Stimulated activated CD4-positive, alpha-beta T cell treated with anti-CD3 and anti-CD28 coated beads, Interleukin-4, amount 100 ng/mL, for 24 hours (primary cell): Measurements from ENCODE around the gene HLA-DQA1.
"Not testable (repeated sequence)": the region's sequence is repeated elsewhere in the genome, so short reads cannot be mapped to it uniquely, and the experiment has no call there.

Experiments
- DNase-seq: peaks from one replicate; pipeline ENCODE4 v3.0.0-alpha.2; 2020

Gene HLA-DQA1

DNA sequence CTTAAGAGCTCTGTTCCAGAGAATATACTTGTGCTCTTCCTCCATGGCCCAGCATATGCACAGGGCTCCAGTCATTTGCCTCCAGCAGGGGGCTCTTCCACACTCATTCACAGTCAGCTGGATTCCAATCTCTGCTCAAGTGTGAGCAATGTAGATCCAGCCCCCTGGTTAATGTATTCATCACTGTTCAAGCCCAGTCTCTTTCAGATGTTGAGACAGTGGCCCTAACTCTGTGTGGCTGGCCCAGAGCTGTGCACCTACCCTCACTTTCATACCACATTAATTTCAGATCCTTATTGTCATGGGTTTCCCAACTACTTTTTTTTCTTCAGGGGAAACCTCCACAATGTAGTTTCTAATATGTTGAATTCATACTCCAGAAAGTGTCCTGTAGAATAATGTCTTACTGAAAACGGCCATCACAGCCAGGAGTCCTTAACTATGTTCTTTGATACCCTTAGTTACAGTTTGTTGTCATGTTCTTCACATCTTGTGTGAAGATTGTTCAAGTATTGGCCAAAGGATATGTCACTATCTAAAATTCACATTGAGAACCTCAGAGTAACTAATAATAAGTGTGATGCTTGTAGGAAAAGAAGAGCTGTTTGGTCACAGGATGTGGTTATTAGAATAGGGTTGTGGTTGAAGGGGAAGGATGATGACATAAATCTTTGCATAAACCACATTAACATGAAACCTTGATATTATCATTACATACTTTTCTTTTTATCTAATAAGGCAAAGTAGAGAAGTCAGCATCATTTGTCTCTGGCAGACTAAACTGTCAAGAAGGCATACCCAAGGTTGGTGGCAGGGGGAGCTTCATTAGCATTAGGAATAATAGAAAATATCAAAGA, 14.4 kb upstream of the HLA-DQA1 start:
- peak; percentile 32 for DNase-seq

DNA sequence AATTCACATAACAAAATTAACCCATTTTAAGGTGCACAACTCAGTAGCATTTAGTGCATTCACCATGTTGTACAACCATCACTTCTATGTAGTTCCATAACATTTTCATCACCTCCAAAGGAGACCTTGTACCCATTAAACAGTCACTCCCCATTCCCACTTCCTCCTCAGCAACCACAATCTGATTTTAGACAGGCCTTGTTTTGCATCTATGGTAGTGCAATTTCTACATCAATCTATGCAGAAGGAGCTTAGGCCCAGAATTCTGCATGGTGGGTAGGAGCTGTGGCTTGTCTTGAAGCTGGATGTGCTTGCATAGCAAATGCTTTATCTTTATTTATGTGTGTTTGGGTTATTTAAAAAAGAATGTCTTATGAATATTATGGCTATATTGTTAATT, 13.5 kb upstream of the HLA-DQA1 start:
- DNase-seq = no peak

GRCh38 chr6:32624565-32624964, 12.6 kb upstream of the HLA-DQA1 start:
- no peak for DNase-seq

- no peak for DNase-seq
Observed at GRCh38 chr6:32625137-32625536, 12.1 kb upstream of the HLA-DQA1 start.

DNA sequence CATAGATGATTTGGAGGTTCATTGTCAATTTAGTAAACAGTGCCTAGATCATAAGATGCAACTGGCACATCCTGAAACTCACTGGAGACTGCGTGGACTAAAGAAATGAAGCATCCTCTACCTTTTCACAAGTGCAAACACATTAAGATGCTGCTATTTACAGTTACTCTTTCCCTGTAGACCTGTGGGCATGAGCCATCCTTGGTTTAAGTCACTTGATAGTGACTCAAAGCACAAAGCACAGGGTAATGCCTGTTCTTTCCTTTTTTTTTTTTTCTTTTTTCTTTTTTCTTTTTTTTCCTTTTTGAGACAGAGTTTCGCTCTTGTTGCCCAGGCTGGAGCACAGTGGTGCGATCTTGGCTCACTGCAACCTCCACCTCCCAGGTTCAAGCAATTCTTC, 10.0 kb upstream of the HLA-DQA1 start:
- DNase-seq = no peak

GRCh38 chr6:32627831-32628230, 9.4 kb upstream of the HLA-DQA1 start:
- DNase-seq = peak; percentile 33

- not testable (repeated sequence) for DNase-seq
Observed at GRCh38 chr6:32629793-32630192, 7.4 kb upstream of the HLA-DQA1 start.

DNA sequence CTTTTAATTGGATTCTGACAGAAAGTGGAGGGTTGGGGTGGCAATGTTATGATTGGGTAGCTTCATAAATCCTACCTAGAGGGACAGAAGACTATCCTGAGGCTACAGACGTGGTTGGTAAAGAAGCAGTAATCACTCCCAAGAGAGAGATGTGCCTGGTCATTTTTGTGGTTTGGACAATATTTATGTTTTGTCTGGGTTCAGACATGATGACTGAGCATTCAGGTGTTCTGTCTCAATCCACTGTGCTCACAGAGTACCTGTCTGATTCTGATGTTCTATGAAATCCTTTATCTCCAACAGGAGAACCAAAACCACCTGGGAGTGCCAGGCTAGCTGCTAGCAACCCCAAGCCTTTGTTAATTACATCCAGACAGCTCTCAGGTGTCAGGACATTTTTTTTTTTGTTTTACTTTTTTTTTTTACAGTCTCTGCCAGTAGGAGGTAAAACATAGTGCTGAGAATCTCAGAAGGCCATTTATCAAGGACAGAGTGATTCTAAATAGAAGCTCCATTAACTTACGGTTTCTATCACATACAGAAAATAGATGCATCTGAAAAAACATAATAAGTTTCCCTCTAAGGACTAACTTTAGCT, 1.6 kb upstream of the HLA-DQA1 start:
- DNase-seq = no peak

DNA sequence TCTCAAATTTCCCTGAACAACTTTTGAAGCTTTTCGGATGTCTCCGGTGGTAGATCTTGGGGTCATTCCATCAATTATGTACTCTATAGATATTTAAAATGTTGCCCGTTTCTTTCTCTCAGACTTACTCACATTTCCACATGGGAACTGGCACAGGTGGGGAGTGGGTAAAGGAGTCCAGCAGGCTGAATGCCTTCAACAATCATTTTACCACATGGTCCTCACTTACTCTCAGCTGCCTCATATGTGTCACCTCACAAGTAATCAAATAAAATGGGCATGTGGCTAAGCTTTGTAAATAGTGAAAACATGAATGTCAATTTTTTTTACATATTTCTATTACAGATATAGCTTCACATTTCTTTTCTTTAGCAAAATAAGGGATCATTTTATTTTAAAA, 677 bp downstream of the HLA-DQA1 start:
- no peak for DNase-seq

DNA sequence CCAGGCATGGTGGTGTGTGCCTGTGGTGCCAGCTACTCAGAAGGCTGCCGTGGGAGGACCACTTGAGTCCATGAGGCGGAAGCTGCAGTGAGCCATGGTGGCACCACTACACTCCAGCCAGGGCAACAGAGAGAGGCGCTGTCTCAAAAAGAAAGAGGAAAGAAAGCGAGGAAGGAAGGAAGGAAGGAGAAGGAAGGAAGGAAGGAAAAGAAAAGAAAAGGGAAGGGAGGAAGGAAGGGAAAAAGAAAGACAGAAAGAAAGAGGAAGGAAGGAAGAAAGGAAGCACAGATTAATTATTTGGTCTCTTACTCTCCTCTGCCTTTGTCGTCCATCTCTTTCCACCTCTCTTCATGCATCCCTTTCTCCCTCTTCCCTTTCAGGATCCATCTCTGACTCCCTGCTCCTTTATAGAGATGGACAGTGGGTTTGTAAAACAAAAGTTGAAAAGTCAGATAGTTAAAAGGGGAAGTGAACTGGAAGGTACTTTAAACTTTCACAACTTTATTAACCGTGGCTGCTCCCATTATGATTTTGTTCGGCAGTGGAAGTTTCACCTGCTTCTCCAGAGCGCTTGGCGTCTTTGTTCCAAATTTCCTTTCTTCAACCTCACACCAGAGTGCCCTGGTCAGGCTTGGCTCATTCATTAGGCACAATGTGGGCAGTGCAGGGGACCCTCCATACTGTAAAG, 1.5 kb downstream of the HLA-DQA1 start:
- no peak for DNase-seq

GRCh38 chr6:32639440-32640394, 2.5 kb downstream of the HLA-DQA1 start:
- no peak for DNase-seq

GRCh38 chr6:32641122-32641521, 3.9 kb downstream of the HLA-DQA1 start:
- no peak for DNase-seq

DNA sequence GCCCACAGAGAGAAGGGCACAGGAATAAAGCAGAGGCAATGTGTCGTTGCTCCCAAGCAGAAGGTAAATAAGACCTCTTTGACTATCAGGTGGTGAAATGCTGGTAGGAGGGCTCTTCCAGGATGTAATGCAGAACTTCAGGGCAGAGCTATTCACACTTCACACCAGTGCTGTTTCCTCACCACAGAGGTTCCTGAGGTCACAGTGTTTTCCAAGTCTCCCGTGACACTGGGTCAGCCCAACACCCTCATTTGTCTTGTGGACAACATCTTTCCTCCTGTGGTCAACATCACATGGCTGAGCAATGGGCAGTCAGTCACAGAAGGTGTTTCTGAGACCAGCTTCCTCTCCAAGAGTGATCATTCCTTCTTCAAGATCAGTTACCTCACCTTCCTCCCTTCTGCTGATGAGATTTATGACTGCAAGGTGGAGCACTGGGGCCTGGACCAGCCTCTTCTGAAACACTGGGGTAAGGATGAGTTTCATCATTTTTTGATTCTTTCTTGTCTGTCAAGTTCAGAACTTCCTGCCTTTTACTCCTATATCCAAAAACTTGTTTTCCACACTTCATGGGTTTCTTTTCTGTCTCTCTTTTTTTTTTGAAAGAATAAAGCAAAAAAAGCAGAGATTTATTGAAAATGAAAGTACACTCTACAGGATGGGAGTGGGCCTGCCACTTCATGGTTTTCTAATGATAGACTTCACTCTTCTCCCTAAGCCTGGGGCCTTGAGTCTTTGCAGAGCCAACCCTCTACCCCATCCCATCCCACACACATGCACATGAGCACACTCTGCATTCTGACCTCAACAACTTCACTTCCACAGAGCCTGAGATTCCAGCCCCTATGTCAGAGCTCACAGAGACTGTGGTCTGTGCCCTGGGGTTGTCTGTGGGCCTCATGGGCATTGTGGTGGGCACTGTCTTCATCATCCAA, 4.8 kb downstream of the HLA-DQA1 start:
- not testable (repeated sequence) for DNase-seq

DNA sequence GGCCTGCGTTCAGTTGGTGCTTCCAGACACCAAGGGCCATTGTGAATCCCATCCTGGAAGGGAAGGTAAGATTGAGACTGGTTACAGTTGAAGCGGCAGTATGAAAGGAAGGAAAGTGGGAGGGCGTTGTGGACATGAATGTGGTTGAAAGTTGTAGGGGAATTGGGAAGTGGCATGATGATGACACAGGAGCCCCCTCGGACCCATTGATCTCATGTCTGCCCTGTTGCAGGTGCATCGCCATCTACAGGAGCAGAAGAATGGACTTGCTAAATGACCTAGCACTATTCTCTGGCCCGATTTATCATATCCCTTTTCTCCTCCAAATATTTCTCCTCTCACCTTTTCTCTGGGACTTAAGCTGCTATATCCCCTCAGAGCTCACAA, 5.5 kb downstream of the HLA-DQA1 start:
- no peak for DNase-seq

- DNase-seq = no peak
Observed at GRCh38 chr6:32643904-32644303, 6.7 kb downstream of the HLA-DQA1 start.

GRCh38 chr6:32645047-32645703, 8.0 kb downstream of the HLA-DQA1 start:
- no peak for DNase-seq

GRCh38 chr6:32655203-32655710, 18.1 kb downstream of the HLA-DQA1 start:
- no peak for DNase-seq

- DNase-seq = not testable (repeated sequence)
Observed at GRCh38 chr6:32657329-32657728, 20.1 kb downstream of the HLA-DQA1 start.

GRCh38 chr6:32657819-32658218, 20.6 kb downstream of the HLA-DQA1 start:
- DNase-seq = not testable (repeated sequence)

DNA sequence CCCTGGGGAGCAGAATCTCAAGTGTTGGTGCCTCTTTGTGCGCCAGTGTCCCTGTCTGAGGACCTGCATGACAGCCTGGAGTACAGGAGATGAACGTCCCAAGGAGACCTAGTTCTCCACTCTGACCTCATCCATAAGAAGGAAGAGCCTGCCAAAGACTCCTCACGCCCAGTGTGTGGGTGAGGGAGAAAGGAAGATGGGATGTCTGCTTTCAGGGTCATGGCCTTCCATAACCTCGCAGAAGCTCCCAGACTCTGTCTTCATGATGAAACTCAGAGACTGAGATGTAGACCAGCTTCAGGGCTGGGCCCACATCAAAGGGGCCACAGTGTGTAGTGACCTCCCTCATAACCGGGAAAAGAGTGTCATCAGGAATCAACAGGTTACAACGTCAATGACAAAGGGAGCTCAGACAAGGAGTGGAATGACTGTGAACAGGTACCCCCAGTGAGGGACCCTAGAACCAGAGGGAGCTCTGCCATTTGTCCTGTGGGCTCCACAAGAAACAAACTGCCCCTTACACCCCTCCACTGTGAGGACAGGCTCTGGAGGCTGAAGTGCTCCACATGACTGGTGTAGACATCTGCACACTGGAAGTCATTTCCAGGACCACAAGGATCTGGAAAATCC, 21.2 kb downstream of the HLA-DQA1 start:
- DNase-seq = no peak
